Liver (tissue), 3 donors: Measurements from ENCODE around the gene DOCK8.

Experiments
- CTCF ChIP-seq: fragments of 150-350 bp; IDR thresholded peaks from 2 replicates; pipeline ENCODE4 v1.5.1; 2017; ENCODE audit warnings: improper control_type of control experiment, low read depth, low read length; ENCODE audit not compliant: missing input control
- FOXA1 ChIP-seq: IDR thresholded peaks from 2 replicates; pipeline ENCODE4 v1.6.1; 2016; ENCODE audit warnings: antibody characterized with exemption
- HNF4A ChIP-seq, 2 donors: conservative IDR thresholded peaks; 2 replicates each; pipeline ENCODE4 v1.6.1; 2016; ENCODE audit warnings: antibody characterized with exemption in 2 of 2, mild to moderate bottlenecking in 2 of 2
- JUND ChIP-seq, 2 donors: IDR thresholded peaks; 2 replicates each; pipeline ENCODE4 v1.6.1; 2016; ENCODE audit warnings: antibody characterized with exemption in 2 of 2
- NR2F2 ChIP-seq: IDR thresholded peaks from 2 replicates; pipeline ENCODE4 v1.6.1; 2016; ENCODE audit warnings: antibody characterized with exemption
- RAD21 ChIP-seq, 2 donors: IDR thresholded peaks; 2 replicates each; pipeline ENCODE4 v1.6.1; 2016; ENCODE audit warnings: antibody characterized with exemption in 2 of 2, mild to moderate bottlenecking in 2 of 2
- TAF1 ChIP-seq: conservative IDR thresholded peaks from 2 replicates; pipeline ENCODE4 v1.6.1; 2016; ENCODE audit warnings: antibody characterized with exemption, mild to moderate bottlenecking
- donor health status: healthy.
- donor health status: healthy.

GRCh38 chr9:450057-450456 lies 235.4 kb downstream of the DOCK8 start:
- TF ChIP-seq CTCF, result no peak
- TF ChIP-seq JUND (IDR thresholded peaks at IDR 0.05), result no peak
- no peak for TF ChIP-seq HNF4A (conservative IDR thresholded peaks at IDR 0.05)
- no peak for TF ChIP-seq NR2F2
- TF ChIP-seq TAF1, result no peak
- no peak for TF ChIP-seq FOXA1
- no peak for TF ChIP-seq RAD21 (IDR thresholded peaks at IDR 0.05)
